ENCODE data around the gene SERPINA9.

SERPINA9 gene

GRCh38 chr14:94466706-94467370 is 9.2 kb downstream of the SERPINA9 start:
- DNase-seq (ENCODE audit: low spot score), result no peak
- TF ChIP-seq CTCF (IDR thresholded peaks at IDR 0.05; ENCODE audit: borderline replicate concordance, control extremely low read depth, extremely low read depth, insufficient read depth, missing control alignments), result no peak
- in situ Hi-C loops (cut with MboI; ENCODE audit: low sequenced_read_pairs, unreplicated experiment), result no loop called here

GRCh38 chr14:94465042-94465441 is 11.0 kb downstream of the SERPINA9 start:
- no peak for DNase-seq (ENCODE audit: low spot score)
- in situ Hi-C loops (cut with MboI; ENCODE audit: low sequenced_read_pairs, unreplicated experiment), result no loop called here
- no peak for TF ChIP-seq CTCF (IDR thresholded peaks at IDR 0.05; ENCODE audit: borderline replicate concordance, control extremely low read depth, extremely low read depth, insufficient read depth, missing control alignments)

- in situ Hi-C loops (cut with MboI; ENCODE audit: low sequenced_read_pairs, unreplicated experiment), result no loop called here
- no peak for TF ChIP-seq CTCF (IDR thresholded peaks at IDR 0.05; ENCODE audit: borderline replicate concordance, control extremely low read depth, extremely low read depth, insufficient read depth, missing control alignments)
These were observed 11.7 kb downstream of the SERPINA9 start for GRCh38 chr14:94464290-94464689.

GRCh38 chr14:94462763-94463572 is 13.0 kb downstream of the SERPINA9 start:
- in situ Hi-C loops (cut with MboI; ENCODE audit: low sequenced_read_pairs, unreplicated experiment), result no loop called here
- DNase-seq (ENCODE audit: low spot score), result no peak
- TF ChIP-seq CTCF (IDR thresholded peaks at IDR 0.05; ENCODE audit: borderline replicate concordance, control extremely low read depth, extremely low read depth, insufficient read depth, missing control alignments), result no peak

More at GRCh38 chr14:94464290-94464689, 11.7 kb downstream of the SERPINA9 start:
- no peak for DNase-seq (ENCODE audit: low spot score)

- DNase-seq (ENCODE audit: low spot score), result no peak
- in situ Hi-C loops (cut with MboI; ENCODE audit: low sequenced_read_pairs, unreplicated experiment), result no loop called here
- TF ChIP-seq CTCF (IDR thresholded peaks at IDR 0.05; ENCODE audit: borderline replicate concordance, control extremely low read depth, extremely low read depth, insufficient read depth, missing control alignments), result no peak
These were observed 13.8 kb downstream of the SERPINA9 start for GRCh38 chr14:94462219-94462551.

GRCh38 chr14:94461526-94462218 is 14.3 kb downstream of the SERPINA9 start:
- in situ Hi-C loops (cut with MboI; ENCODE audit: low sequenced_read_pairs, unreplicated experiment), result no loop called here
- no peak for TF ChIP-seq CTCF (IDR thresholded peaks at IDR 0.05; ENCODE audit: borderline replicate concordance, control extremely low read depth, extremely low read depth, insufficient read depth, missing control alignments)
- no peak for DNase-seq (ENCODE audit: low spot score)
